Endothelial cell of umbilical vein (primary cell): Measurements from ENCODE around the gene CFAP43.

Source experiments
- EZH2 ChIP-seq: IDR thresholded peaks from 2 replicates; pipeline ENCODE4 v1.6.1; 2012; ENCODE audit warnings: borderline replicate concordance, low read depth, mild to moderate bottlenecking, moderate library complexity, low read length, inconsistent platforms; ENCODE audit not compliant: severe bottlenecking
- POLR2A ChIP-seq: IDR thresholded peaks from 2 replicates; pipeline ENCODE4 v1.6.1; 2012; ENCODE audit warnings: low read depth, mild to moderate bottlenecking, control low read depth, low read length
- POLR2AphosphoS5 ChIP-seq: IDR thresholded peaks from 2 replicates; pipeline ENCODE4 v1.6.1; 2012; ENCODE audit warnings: low read depth, mild to moderate bottlenecking, control low read depth, low read length, moderate library complexity; ENCODE audit not compliant: insufficient read depth
- TF ChIP-seq, protein P1 (sequence below), 2 donors: IDR thresholded peaks; 1 replicate in 1 of 2; 2 replicates in 1 of 2; pipeline ENCODE4 v1.5.1; 2011; ENCODE audit warnings: low read length in 2 of 2, mild to moderate bottlenecking in 2 of 2, moderate library complexity in 2 of 2, control low read depth in 1 of 2, inconsistent platforms in 1 of 2, low read depth in 1 of 2; ENCODE audit not compliant: insufficient read depth in 1 of 2; ENCODE audit errors: extremely low read depth in 1 of 2
- TF ChIP-seq, protein P2 (sequence below): IDR thresholded peaks from 2 replicates; pipeline ENCODE4 v1.6.1; 2011; ENCODE audit not compliant: insufficient read depth, insufficient read length

GRCh38 chr10:104190695-104191094, 41.5 kb downstream of the CFAP43 start:
- TF ChIP-seq, protein P1, sequence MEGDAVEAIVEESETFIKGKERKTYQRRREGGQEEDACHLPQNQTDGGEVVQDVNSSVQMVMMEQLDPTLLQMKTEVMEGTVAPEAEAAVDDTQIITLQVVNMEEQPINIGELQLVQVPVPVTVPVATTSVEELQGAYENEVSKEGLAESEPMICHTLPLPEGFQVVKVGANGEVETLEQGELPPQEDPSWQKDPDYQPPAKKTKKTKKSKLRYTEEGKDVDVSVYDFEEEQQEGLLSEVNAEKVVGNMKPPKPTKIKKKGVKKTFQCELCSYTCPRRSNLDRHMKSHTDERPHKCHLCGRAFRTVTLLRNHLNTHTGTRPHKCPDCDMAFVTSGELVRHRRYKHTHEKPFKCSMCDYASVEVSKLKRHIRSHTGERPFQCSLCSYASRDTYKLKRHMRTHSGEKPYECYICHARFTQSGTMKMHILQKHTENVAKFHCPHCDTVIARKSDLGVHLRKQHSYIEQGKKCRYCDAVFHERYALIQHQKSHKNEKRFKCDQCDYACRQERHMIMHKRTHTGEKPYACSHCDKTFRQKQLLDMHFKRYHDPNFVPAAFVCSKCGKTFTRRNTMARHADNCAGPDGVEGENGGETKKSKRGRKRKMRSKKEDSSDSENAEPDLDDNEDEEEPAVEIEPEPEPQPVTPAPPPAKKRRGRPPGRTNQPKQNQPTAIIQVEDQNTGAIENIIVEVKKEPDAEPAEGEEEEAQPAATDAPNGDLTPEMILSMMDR (IDR thresholded peaks at IDR 0.05; ENCODE audit: extremely low read depth in 1 of 2, insufficient read depth in 1 of 2, low read depth in 1 of 2, low read length in 2 of 2), result no peak
- TF ChIP-seq POLR2AphosphoS5 (no peak), EZH2 (no peak), POLR2A (no peak)
- TF ChIP-seq, protein P2, sequence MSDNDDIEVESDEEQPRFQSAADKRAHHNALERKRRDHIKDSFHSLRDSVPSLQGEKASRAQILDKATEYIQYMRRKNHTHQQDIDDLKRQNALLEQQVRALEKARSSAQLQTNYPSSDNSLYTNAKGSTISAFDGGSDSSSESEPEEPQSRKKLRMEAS, result no peak
